ENCODE measurements around the gene KIF6.

Gene KIF6

GRCh38 chr6:39654121-39654520 is 71.1 kb downstream of the KIF6 start:
- no peak for DNase-seq

GRCh38 chr6:39653612-39654011 is 71.6 kb downstream of the KIF6 start:
- no peak for DNase-seq

GRCh38 chr6:39649996-39650395 is 75.2 kb downstream of the KIF6 start:
- no peak for DNase-seq

GRCh38 chr6:39646751-39647420 is 78.3 kb downstream of the KIF6 start:
- no peak for DNase-seq

GRCh38 chr6:39642270-39642669 is 82.9 kb downstream of the KIF6 start:
- DNase-seq, result no peak

GRCh38 chr6:39638126-39638822 is 86.9 kb downstream of the KIF6 start:
- DNase-seq, result no peak

- no peak for DNase-seq
These were observed 90.4 kb downstream of the KIF6 start for GRCh38 chr6:39634646-39635341.

GRCh38 chr6:39625209-39625608 is 100.0 kb downstream of the KIF6 start:
- DNase-seq, result no peak

GRCh38 chr6:39623750-39624149 is 101.5 kb downstream of the KIF6 start:
- no peak for DNase-seq

GRCh38 chr6:39617520-39617919 is 107.7 kb downstream of the KIF6 start:
- DNase-seq, result no peak

- no peak for DNase-seq
These were observed 108.2 kb downstream of the KIF6 start for GRCh38 chr6:39617026-39617425.

- no peak for DNase-seq
These were observed 109.6 kb downstream of the KIF6 start for GRCh38 chr6:39615622-39616021.

- no peak for DNase-seq
These were observed 110.7 kb downstream of the KIF6 start for GRCh38 chr6:39614393-39614950.

GRCh38 chr6:39610221-39610620 is 115.0 kb downstream of the KIF6 start:
- no peak for DNase-seq

GRCh38 chr6:39608652-39609345 is 116.4 kb downstream of the KIF6 start:
- no peak for DNase-seq

- no peak for DNase-seq
These were observed 122.3 kb downstream of the KIF6 start for GRCh38 chr6:39602601-39603519.

GRCh38 chr6:39599973-39600372 is 125.2 kb downstream of the KIF6 start:
- DNase-seq, result no peak

GRCh38 chr6:39599341-39599740 is 125.9 kb downstream of the KIF6 start:
- no peak for DNase-seq

GRCh38 chr6:39594285-39594684 is 130.9 kb downstream of the KIF6 start:
- DNase-seq, result no peak

- DNase-seq, result no peak
These were observed 131.6 kb downstream of the KIF6 start for GRCh38 chr6:39593646-39594045.

GRCh38 chr6:39590871-39591393 is 134.3 kb downstream of the KIF6 start:
- no peak for DNase-seq

- DNase-seq, result no peak
These were observed 138.1 kb downstream of the KIF6 start for GRCh38 chr6:39587080-39587479.

Data from CD4-positive, alpha-beta T cell treated with Interleukin-4 for 1 hour (primary cell).